HEK293 (cell line): ENCODE results near the gene WWC1.

Source experiments
- CTCF ChIA-PET: fragments of 350-600 bp; formaldehyde crosslinking; extraction: SDS; loops from one replicate; lab custom pipeline; 2021; ENCODE audit warnings: antibody characterized with exemption; lab: Yijun Ruan, JAX
- POLR2A ChIA-PET: fragments of 300-600 bp; formaldehyde crosslinking; extraction: SDS; loops from one replicate; lab custom pipeline; 2020; ENCODE audit warnings: antibody characterized with exemption, inconsistent platforms; lab: Yijun Ruan, JAX
- H3K27ac ChIP-seq: fragments of 200-500 bp; sonication (Bioruptor generic); 2 replicates; pipeline ENCODE4 v1.5.1; 2014; ENCODE audit warnings: low read depth, low read length, control low read depth, inconsistent platforms; ENCODE audit errors: extremely low read depth
- H3K36me3 ChIP-seq, 2 experiments: fragments of 200-500 bp in 1 of 2; sonication (Bioruptor generic) in 1 of 2; 1 replicate in 1 of 2; 2 replicates in 1 of 2; pipeline ENCODE4 v1.5.1; 2014 to 2017; ENCODE audit warnings: inconsistent platforms in 2 of 2, low read length in 2 of 2; ENCODE audit not compliant: control insufficient read depth in 2 of 2, insufficient read depth in 1 of 2
- H3K4me1 ChIP-seq: fragments of 200-500 bp; sonication (Bioruptor generic); 2 replicates; pipeline ENCODE4 v1.5.1; 2014; ENCODE audit warnings: mild to moderate bottlenecking, low read length, inconsistent platforms; ENCODE audit not compliant: control insufficient read depth, insufficient read depth
- H3K4me3 ChIP-seq: 2 replicates; pipeline ENCODE4 v1.5.1; 2011; ENCODE audit warnings: low read depth, mild to moderate bottlenecking, control low read depth, low read length, moderate library complexity
- H3K9me3 ChIP-seq: fragments of 200-500 bp; sonication (Bioruptor generic); 2 replicates; pipeline ENCODE4 v1.5.1; 2014; ENCODE audit warnings: low read depth, low read length, inconsistent platforms; ENCODE audit not compliant: control insufficient read depth, insufficient read depth
- ELK4 ChIP-seq: IDR thresholded peaks from 2 replicates; pipeline ENCODE4 v1.6.1; 2011; ENCODE audit warnings: mild to moderate bottlenecking, low read depth, low read length, borderline replicate concordance
- ZBTB17 ChIP-seq: fragments of 450-650 bp; formaldehyde crosslinking; IDR thresholded peaks from 2 replicates; pipeline ENCODE4 v1.5.1; 2016; ENCODE audit warnings: missing biosample characterization, missing genetic modification characterization
- ZBTB8A ChIP-seq: fragments of 450-650 bp; formaldehyde crosslinking; IDR thresholded peaks from 2 replicates; pipeline ENCODE4 v1.5.1; 2016; ENCODE audit warnings: missing biosample characterization, missing genetic modification characterization
- ZFP3 ChIP-seq: fragments of 450-650 bp; formaldehyde crosslinking; IDR thresholded peaks from 2 replicates; pipeline ENCODE4 v1.5.1; 2016; ENCODE audit warnings: low read depth, missing biosample characterization, missing genetic modification characterization
- ZNF112 ChIP-seq: fragments of 450-650 bp; formaldehyde crosslinking; IDR thresholded peaks from 2 replicates; pipeline ENCODE4 v1.5.0; 2017; ENCODE audit warnings: missing biosample characterization, missing genetic modification characterization
- ZNF2 ChIP-seq: fragments of 450-650 bp; formaldehyde crosslinking; IDR thresholded peaks from 2 replicates; pipeline ENCODE4 v1.5.1; 2016; ENCODE audit warnings: missing biosample characterization, missing genetic modification characterization
- ZNF26 ChIP-seq: fragments of 450-650 bp; formaldehyde crosslinking; IDR thresholded peaks from 2 replicates; pipeline ENCODE4 v1.5.1; 2016; ENCODE audit warnings: missing biosample characterization, missing genetic modification characterization
- ZNF266 ChIP-seq: fragments of 450-650 bp; formaldehyde crosslinking; IDR thresholded peaks from 2 replicates; pipeline ENCODE4 v1.5.1; 2016; ENCODE audit warnings: missing biosample characterization, missing genetic modification characterization, low read depth
- ZNF391 ChIP-seq: fragments of 450-650 bp; formaldehyde crosslinking; IDR thresholded peaks from 2 replicates; pipeline ENCODE4 v1.5.1; 2016; ENCODE audit warnings: low read depth, missing biosample characterization, missing genetic modification characterization, borderline replicate concordance
- ZNF48 ChIP-seq: fragments of 450-650 bp; formaldehyde crosslinking; IDR thresholded peaks from 2 replicates; pipeline ENCODE4 v1.5.1; 2016; ENCODE audit warnings: missing biosample characterization, missing genetic modification characterization
- ZNF701 ChIP-seq: fragments of 450-650 bp; formaldehyde crosslinking; IDR thresholded peaks from 2 replicates; pipeline ENCODE4 v1.5.1; 2016; ENCODE audit warnings: missing biosample characterization, missing genetic modification characterization
- ZNF785 ChIP-seq: fragments of 450-650 bp; formaldehyde crosslinking; IDR thresholded peaks from 2 replicates; pipeline ENCODE4 v1.5.1; 2016; ENCODE audit warnings: missing biosample characterization, missing genetic modification characterization
- TF ChIP-seq, protein P1 (sequence below): fragments of 450-650 bp; formaldehyde crosslinking; IDR thresholded peaks from 2 replicates; pipeline ENCODE4 v1.5.1; 2016; ENCODE audit warnings: missing biosample characterization, missing genetic modification characterization
- TF ChIP-seq, protein P2 (sequence below): fragments of 450-650 bp; formaldehyde crosslinking; IDR thresholded peaks from 2 replicates; pipeline ENCODE4 v1.5.1; 2016; ENCODE audit warnings: missing biosample characterization, missing genetic modification characterization

WWC1 gene

GRCh38 chr5:168481330-168481788, 189.9 kb downstream of the WWC1 start:
- Histone ChIP-seq H3K27ac (no peak overlapping the region), H3K36me3 (no peaks in the 10 kb centered on the region), H3K4me1 (no peaks in the 10 kb centered on the region), H3K4me3 (no peak overlapping the region)
- POLR2A ChIA-PET = interaction anchor here (0.6 kb wide), 1 partner anchor 41 kb away, joined by 4 read pairs; no protein-coding TSS in a partner anchor
- TF ChIP-seq, protein P1, sequence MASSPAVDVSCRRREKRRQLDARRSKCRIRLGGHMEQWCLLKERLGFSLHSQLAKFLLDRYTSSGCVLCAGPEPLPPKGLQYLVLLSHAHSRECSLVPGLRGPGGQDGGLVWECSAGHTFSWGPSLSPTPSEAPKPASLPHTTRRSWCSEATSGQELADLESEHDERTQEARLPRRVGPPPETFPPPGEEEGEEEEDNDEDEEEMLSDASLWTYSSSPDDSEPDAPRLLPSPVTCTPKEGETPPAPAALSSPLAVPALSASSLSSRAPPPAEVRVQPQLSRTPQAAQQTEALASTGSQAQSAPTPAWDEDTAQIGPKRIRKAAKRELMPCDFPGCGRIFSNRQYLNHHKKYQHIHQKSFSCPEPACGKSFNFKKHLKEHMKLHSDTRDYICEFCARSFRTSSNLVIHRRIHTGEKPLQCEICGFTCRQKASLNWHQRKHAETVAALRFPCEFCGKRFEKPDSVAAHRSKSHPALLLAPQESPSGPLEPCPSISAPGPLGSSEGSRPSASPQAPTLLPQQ (tag by site-specific recombination) = no peak
- TF ChIP-seq ZNF266 (tag by site-specific recombination) = no peak
- TF ChIP-seq, all 188 proteins: peak for 0
- CTCF ChIA-PET = interaction anchor here (0.7 kb wide), 1 partner anchor 186 kb away, joined by 3 read pairs; no protein-coding TSS in a partner anchor
- H3K9me3 ChIP-seq = no peaks in the 10 kb centered on the region

GRCh38 chr5:168482361-168482760, 190.9 kb downstream of the WWC1 start:
- Histone ChIP-seq H3K36me3 (no peaks in the 10 kb centered on the region), H3K27ac (no peak overlapping the region), H3K9me3 (no peaks in the 10 kb centered on the region), H3K4me3 (no peak overlapping the region), H3K4me1 (no peaks in the 10 kb centered on the region)
- ChIA-PET CTCF (interaction anchor here (0.6 kb wide), 1 partner anchor 10 kb away, joined by 3 read pairs; no protein-coding TSS in a partner anchor), POLR2A (interaction anchor here (0.6 kb wide), 1 partner anchor 212 kb away, joined by 3 read pairs; no protein-coding TSS in a partner anchor)
- TF ChIP-seq, protein P1 (tag by site-specific recombination) = no peak
- TF ChIP-seq ZNF2 (tag by site-specific recombination) = no peak
- no peak for TF ChIP-seq ZNF391 (tag by site-specific recombination)
- TF ChIP-seq ZBTB8A (tag by site-specific recombination) = no peak
- TF ChIP-seq ZNF112 (tag by site-specific recombination) = no peak
- no peak for TF ChIP-seq ZNF48 (tag by site-specific recombination)
- no peak for TF ChIP-seq ZNF785 (tag by site-specific recombination)
- no peak for TF ChIP-seq ZNF701 (tag by site-specific recombination)
- TF ChIP-seq ZFP3 (tag by site-specific recombination) = no peak
- no peak for TF ChIP-seq ZNF26 (tag by site-specific recombination)
- TF ChIP-seq, protein P2, sequence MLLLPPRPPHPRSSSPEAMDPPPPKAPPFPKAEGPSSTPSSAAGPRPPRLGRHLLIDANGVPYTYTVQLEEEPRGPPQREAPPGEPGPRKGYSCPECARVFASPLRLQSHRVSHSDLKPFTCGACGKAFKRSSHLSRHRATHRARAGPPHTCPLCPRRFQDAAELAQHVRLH (tag by site-specific recombination) = no peak
- no peak for TF ChIP-seq ELK4
- TF ChIP-seq ZBTB17 (tag by site-specific recombination) = no peak
